ENCODE data around the gene KIF16B.

KIF16B gene

DNA sequence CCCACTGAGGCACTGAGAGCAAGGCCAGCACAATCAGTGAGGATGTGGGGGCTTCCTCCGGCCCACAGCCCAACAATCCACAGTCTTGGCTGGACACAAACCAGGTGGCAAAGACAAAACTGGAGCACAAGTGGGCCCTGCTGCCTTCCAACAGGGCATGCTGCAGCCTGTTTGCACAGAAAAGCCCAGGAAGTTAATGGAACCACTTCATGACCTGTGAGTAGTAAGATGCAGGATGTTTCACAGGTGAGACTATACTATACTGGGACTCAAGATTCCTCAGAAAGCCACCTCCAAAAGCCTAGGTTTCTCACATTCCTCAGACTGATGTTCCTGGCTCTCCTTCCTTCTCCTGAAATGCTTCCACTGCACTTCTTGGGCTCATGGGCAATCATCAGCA lies 235.5 kb downstream of the KIF16B start:
- H3K4me3 ChIP-seq (ENCODE audit: low read length): no peak overlapping the region
- no peak overlapping the region for H3K27ac ChIP-seq (ENCODE audit: low read length)
- H3K9ac ChIP-seq (ENCODE audit: low read length): no peak overlapping the region
- no peaks in the 10 kb centered on the region for H4K20me1 ChIP-seq (ENCODE audit: insufficient read depth, low read length)
- H3K9me3 ChIP-seq (ENCODE audit: insufficient read depth, low read length): peaks cover 7% of the 10 kb centered on the region; the same call in 1 of the 2 replicates
- no peak overlapping the region for H2AFZ ChIP-seq (ENCODE audit: low read depth, low read length)
- H3K79me2 ChIP-seq (ENCODE audit: low read length): no peaks in the 10 kb centered on the region
- H3K4me1 ChIP-seq (ENCODE audit: low read length): no peaks in the 10 kb centered on the region
- TF ChIP-seq, protein P1, sequence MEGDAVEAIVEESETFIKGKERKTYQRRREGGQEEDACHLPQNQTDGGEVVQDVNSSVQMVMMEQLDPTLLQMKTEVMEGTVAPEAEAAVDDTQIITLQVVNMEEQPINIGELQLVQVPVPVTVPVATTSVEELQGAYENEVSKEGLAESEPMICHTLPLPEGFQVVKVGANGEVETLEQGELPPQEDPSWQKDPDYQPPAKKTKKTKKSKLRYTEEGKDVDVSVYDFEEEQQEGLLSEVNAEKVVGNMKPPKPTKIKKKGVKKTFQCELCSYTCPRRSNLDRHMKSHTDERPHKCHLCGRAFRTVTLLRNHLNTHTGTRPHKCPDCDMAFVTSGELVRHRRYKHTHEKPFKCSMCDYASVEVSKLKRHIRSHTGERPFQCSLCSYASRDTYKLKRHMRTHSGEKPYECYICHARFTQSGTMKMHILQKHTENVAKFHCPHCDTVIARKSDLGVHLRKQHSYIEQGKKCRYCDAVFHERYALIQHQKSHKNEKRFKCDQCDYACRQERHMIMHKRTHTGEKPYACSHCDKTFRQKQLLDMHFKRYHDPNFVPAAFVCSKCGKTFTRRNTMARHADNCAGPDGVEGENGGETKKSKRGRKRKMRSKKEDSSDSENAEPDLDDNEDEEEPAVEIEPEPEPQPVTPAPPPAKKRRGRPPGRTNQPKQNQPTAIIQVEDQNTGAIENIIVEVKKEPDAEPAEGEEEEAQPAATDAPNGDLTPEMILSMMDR (IDR thresholded peaks at IDR 0.05; ENCODE audit: low read depth, low read length): no peak
- TF ChIP-seq EZH2phosphoT487 (IDR thresholded peaks at IDR 0.05; ENCODE audit: low read depth): no peak
- H3K27me3 ChIP-seq (ENCODE audit: low read depth, low read length): no peaks in the 10 kb centered on the region
- peaks cover 24% of the 10 kb centered on the region for H3K36me3 ChIP-seq (replicated peaks; ENCODE audit: low read depth, low read length)
- no peak overlapping the region for H3K4me2 ChIP-seq (ENCODE audit: low read length)

DNA sequence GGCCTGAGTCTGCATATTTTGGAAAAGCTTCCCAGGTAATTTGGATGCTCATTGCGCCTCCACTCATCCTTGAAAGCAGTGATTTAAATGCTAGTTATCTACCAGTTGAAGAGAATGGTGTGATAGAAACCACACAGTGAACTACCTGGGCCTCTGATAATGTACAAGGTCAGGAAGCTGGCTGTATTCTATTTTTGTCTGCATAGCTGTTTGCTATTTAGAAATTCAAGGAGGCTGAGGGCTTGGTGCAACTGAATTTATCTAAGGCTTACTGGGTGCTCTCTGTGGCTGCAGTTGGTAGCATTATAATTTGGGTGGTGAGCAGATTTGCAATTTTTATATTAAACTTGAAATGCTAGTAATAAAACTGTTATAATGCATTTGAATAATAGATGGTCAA lies 245.6 kb downstream of the KIF16B start:
- Histone ChIP-seq H3K79me2 (ENCODE audit: low read length) (no peaks in the 10 kb centered on the region), H4K20me1 (ENCODE audit: insufficient read depth, low read length) (no peaks in the 10 kb centered on the region), H3K9ac (ENCODE audit: low read length) (no peak overlapping the region), H3K9me3 (ENCODE audit: insufficient read depth, low read length) (no peaks in the 10 kb centered on the region), H3K4me2 (ENCODE audit: low read length) (no peak overlapping the region), H3K27me3 (ENCODE audit: low read depth, low read length) (no peaks in the 10 kb centered on the region), H3K36me3 (replicated peaks; ENCODE audit: low read depth, low read length) (peaks cover 3% of the 10 kb centered on the region), H3K4me1 (ENCODE audit: low read length) (no peaks in the 10 kb centered on the region), H3K27ac (ENCODE audit: low read length) (no peak overlapping the region), H3K4me3 (ENCODE audit: low read length) (no peak overlapping the region), H2AFZ (ENCODE audit: low read depth, low read length) (no peak overlapping the region)
- TF ChIP-seq, protein P1 (IDR thresholded peaks at IDR 0.05; ENCODE audit: low read depth, low read length): no peak
- TF ChIP-seq EZH2phosphoT487 (IDR thresholded peaks at IDR 0.05; ENCODE audit: low read depth): no peak

DNA sequence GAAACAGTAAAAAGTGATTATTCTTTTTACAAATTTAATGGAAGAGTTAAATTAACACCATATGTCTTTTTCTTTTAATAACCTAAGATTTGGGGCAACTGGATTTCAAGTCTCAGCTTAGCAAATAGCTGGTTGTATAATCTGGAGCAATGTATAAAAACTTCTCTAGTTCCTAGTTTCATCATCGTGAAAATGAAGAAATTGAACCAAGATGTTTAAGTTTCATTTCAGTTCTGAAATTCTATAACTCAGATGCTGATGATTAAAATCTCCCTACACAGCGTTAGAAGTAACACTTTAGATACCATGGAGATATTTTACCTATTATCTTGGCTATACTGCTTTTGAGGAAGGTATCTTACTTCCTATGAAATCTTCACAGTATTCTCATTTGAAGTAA lies 252.0 kb downstream of the KIF16B start:
- Histone ChIP-seq H3K4me2 (ENCODE audit: low read length) (peak overlapping the region; percentile 37), H3K27ac (ENCODE audit: low read length) (peak overlapping the region; percentile 30), H2AFZ (ENCODE audit: low read depth, low read length) (no peak overlapping the region), H3K9me3 (ENCODE audit: insufficient read depth, low read length) (no peaks in the 10 kb centered on the region), H3K27me3 (ENCODE audit: low read depth, low read length) (no peaks in the 10 kb centered on the region), H3K4me1 (ENCODE audit: low read length) (peaks cover 52% of the 10 kb centered on the region), H3K9ac (ENCODE audit: low read length) (no peak overlapping the region), H3K79me2 (ENCODE audit: low read length) (no peaks in the 10 kb centered on the region), H3K4me3 (ENCODE audit: low read length) (no peak overlapping the region), H4K20me1 (ENCODE audit: insufficient read depth, low read length) (no peaks in the 10 kb centered on the region), H3K36me3 (replicated peaks; ENCODE audit: low read depth, low read length) (peaks cover 8% of the 10 kb centered on the region)
- TF ChIP-seq, protein P1 (IDR thresholded peaks at IDR 0.05; ENCODE audit: low read depth, low read length): no peak
- TF ChIP-seq EZH2phosphoT487 (IDR thresholded peaks at IDR 0.05; ENCODE audit: low read depth): no peak

DNA sequence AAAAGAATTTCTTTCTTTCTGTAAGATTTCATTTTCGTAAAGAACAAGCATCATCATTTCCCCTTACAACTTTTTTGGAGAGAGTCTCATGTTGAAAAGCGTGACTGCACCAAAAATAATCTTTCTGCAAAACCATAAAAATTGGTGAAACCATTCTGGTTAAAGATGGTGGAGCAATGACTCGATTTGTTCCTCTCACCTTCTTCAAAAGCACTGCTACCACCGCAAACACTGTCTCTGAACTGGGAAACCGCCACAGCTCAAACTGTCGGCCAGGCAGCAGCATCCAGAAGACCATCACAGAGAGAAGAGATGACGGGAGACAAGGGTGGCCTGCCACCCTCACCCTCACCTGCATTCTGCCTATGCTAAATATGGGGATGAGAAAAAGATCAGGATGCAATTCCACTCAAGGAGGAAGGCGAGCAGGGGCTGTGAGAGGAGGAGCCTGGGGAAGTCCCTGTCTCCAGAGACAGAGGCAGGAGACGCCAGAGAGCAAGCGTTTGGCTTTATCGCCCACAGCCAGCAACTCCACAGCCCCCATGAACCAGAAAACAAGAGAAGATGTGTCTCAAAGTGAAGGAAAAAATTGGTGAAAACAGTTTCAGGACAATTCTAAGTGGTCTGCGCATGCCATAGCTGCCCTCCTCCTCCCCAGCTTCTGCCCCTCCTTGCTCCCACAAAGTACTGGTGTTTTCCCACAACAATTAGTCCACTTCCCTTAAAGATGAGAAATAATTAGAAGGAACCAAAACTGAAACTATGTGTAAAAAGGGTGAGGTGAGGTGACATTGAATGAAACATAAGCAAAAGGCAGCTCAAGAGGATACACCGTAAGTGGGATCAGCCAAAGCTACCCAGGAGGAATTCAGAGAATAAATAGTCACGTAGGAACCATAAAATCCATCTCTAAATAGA lies 255.5 kb downstream of the KIF16B start:
- peak overlapping the region; percentile 85 for H3K4me2 ChIP-seq (ENCODE audit: low read length)
- no peaks in the 10 kb centered on the region for H3K27me3 ChIP-seq (ENCODE audit: low read depth, low read length)
- peaks cover 70% of the 10 kb centered on the region for H3K4me1 ChIP-seq (ENCODE audit: low read length)
- no peak for TF ChIP-seq EZH2phosphoT487 (IDR thresholded peaks at IDR 0.05; ENCODE audit: low read depth)
- TF ChIP-seq, protein P1 (IDR thresholded peaks at IDR 0.05; ENCODE audit: low read depth, low read length): no peak
- H3K4me3 ChIP-seq (ENCODE audit: low read length): peak overlapping the region; percentile 73
- H3K9ac ChIP-seq (ENCODE audit: low read length): peak overlapping the region; percentile 29
- H4K20me1 ChIP-seq (ENCODE audit: insufficient read depth, low read length): no peaks in the 10 kb centered on the region
- H3K79me2 ChIP-seq (ENCODE audit: low read length): no peaks in the 10 kb centered on the region
- no peaks in the 10 kb centered on the region for H3K9me3 ChIP-seq (ENCODE audit: insufficient read depth, low read length)
- peaks cover 13% of the 10 kb centered on the region for H3K36me3 ChIP-seq (replicated peaks; ENCODE audit: low read depth, low read length)
- H2AFZ ChIP-seq (ENCODE audit: low read depth, low read length): no peak overlapping the region
- H3K27ac ChIP-seq (ENCODE audit: low read length): peak overlapping the region; percentile 47
